Measurements from ENCODE around the gene CCL24.

DNA sequence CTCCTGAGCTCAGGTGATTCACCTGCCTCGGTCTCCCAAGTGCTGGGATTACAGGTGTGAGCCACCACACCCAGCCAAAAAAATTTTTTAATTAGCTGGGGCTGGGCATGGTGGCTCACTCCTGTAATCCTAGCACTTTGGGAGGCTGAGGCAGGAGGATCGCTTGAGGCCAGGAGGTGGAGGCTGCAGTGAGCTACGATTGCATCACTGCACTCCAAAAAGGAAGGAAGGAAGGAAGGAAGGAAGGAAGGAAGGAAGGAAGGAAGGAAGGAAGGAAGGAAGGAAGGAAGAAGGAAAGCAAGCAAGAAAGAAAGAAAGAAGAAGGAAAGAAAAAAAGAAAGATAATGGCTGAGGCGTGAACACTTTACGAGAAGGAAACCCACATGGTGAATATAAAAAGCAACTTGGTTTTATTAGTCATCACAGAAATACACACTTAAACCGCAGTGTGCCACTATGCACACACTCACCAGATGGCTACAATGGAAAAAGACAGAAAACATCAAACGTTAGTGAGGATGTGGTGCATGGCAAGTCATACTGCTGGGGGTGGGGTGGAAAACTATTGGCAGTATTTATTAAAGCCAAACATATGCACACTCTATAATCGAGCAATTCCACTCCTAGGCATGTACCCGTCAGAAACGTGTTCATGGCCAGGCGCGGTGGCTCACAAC, 37.2 kb downstream of the CCL24 start:
- TF ChIP-seq CTCF (IDR thresholded peaks at IDR 0.05 in 4 of 5, conservative IDR thresholded peaks at IDR 0.05 in 1 of 5) (no peak), POLR2A (IDR thresholded peaks at IDR 0.05) (no peak)

Measured in gastrocnemius medialis (tissue), 4 donors.